ENCODE results near the gene DNAI2.

Gene DNAI2

DNA sequence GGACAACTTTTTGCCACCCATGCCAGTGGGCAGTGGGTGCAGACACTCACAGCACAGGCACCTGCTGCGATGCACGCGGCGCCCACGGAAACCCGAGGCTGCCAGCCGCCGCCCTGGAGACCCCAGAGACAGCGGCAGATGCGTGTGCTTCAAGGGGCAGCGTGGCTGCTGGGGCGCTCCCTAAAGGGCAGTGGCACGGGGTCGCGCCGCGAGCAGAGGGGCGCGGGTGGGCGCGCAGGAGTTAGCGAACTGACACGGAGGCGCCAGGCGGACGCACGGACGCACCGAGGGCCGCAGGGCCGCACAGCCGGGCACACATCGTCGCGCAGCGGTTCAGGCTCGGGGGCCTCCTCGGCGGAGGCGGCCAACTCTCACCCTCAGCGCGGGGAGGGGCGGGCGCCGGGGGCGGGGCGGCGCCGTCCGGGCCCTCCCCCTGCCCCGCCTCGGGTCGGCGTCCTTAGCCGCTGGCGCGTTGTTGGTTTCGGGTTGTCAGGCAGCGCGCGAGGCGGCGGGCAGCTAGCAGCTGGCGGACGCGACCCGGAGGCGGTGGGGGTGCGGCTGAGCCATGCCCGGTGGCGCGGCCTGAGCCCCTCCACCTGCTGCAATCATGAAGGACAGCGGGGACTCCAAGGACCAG is 51.8 kb downstream of the DNAI2 start, which contains the start of gene KIF19:
Gene KIF19 (plus strand): TSS at position 484 of the 637 bp plus-strand sequence. CDS start 124 bp downstream, at position 608.
- TF ChIP-seq, protein P1, sequence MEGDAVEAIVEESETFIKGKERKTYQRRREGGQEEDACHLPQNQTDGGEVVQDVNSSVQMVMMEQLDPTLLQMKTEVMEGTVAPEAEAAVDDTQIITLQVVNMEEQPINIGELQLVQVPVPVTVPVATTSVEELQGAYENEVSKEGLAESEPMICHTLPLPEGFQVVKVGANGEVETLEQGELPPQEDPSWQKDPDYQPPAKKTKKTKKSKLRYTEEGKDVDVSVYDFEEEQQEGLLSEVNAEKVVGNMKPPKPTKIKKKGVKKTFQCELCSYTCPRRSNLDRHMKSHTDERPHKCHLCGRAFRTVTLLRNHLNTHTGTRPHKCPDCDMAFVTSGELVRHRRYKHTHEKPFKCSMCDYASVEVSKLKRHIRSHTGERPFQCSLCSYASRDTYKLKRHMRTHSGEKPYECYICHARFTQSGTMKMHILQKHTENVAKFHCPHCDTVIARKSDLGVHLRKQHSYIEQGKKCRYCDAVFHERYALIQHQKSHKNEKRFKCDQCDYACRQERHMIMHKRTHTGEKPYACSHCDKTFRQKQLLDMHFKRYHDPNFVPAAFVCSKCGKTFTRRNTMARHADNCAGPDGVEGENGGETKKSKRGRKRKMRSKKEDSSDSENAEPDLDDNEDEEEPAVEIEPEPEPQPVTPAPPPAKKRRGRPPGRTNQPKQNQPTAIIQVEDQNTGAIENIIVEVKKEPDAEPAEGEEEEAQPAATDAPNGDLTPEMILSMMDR (IDR thresholded peaks at IDR 0.05; ENCODE audit: low read depth, low read length): no peak
- no peak within 1 kb of the TSS for H3K4me3 ChIP-seq (replicated peaks in 1 of 2; ENCODE audit: low read depth in 2 of 2, low read length in 2 of 2)
- DNase-seq (ENCODE audit: low read depth in 2 of 2): peak in 1 of 2 donors; percentile 5

DNA sequence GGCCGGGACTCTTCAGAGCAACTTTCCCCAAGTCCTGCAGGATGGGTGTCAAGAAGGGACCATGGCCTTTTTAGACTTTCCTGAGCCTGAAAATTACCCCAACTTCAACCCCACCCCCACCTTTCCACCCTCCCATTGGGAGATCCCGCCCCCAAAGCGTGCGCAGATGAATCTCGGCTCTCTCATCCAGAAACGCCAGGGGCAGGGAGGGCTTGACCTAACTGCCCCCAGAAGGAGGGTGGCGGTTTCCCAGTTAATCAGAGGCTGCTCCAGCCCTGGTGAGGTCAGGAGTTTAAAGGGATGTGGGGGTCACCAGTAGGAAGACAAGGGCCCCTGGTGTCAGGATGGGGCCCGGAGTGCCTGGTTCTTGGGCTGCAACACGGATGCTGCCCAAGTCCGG is 52.5 kb downstream of the DNAI2 start:
- TF ChIP-seq, protein P1 (IDR thresholded peaks at IDR 0.05; ENCODE audit: low read depth, low read length): no peak
- no peak for DNase-seq (ENCODE audit: low read depth in 2 of 2)
- H3K4me3 ChIP-seq (replicated peaks in 1 of 2; ENCODE audit: low read depth in 2 of 2, low read length in 2 of 2): no peak overlapping the region

DNA sequence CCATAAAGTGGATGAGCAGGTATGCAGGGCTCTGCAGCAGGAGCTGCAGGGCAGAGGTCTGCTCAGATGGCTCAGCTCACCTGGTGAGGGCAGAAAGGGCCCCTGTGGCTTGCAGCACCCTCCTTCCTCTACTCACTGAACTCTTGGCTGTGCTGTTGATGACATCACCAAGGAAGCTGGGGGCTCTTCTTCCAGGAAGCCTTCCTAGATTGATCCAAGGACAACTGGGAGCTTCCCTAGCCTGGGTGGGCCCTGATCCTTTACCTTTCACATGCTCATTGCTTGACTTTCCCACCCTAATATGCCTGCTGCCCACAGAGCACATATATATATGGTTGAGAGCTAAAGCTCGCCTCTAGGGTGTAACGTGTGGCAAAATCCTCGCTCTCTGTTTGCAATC is 54.5 kb downstream of the DNAI2 start:
- TF ChIP-seq, protein P1 (IDR thresholded peaks at IDR 0.05; ENCODE audit: low read depth, low read length): no peak
- DNase-seq (ENCODE audit: low read depth in 2 of 2): no peak
- no peak overlapping the region for H3K4me3 ChIP-seq (replicated peaks in 1 of 2; ENCODE audit: low read depth in 2 of 2, low read length in 2 of 2)

DNA sequence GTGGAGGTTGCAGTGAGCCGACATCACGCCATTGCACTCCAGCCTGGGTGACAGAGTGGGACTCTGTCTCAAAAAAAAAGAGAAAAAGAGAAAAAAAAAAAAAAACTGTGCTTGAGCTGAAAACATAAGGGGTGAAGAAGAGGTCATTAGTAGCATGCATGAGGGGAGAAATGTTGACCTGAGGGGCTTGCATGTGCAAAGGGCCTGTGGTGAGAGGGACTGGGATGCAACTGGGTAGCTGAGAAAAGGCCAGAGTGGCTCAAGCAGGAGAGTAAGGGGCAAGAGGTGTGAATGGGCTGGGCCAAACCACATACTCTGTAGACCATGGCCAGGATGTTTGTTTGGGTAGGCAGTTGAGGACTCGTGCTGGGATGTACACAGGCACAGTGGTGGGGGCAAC is 55.3 kb downstream of the DNAI2 start:
- TF ChIP-seq, protein P1 (IDR thresholded peaks at IDR 0.05; ENCODE audit: low read depth, low read length): no peak
- H3K4me3 ChIP-seq (replicated peaks in 1 of 2; ENCODE audit: low read depth in 2 of 2, low read length in 2 of 2): no peak overlapping the region

DNA sequence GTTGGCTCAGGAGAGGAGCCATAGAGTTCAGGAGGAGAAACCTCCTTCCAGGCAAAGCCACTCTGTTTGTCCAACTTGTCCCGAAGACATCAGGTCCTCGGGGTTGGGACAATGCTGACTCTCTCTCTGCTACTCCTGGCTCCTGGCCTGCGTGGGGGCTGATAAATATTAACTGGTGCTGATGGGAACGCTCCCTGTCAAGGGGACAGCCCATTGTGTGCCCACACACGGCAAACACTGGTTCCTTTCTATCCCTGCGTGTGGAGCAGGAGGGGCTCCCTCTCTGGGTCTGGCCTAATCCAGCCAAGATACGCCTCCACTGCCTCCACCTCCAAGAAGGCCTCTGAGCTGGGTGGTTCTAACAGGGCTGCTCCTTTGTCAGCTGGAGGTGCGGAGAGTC is 56.4 kb downstream of the DNAI2 start:
- TF ChIP-seq, protein P1 (IDR thresholded peaks at IDR 0.05; ENCODE audit: low read depth, low read length): no peak
- no peak for DNase-seq (ENCODE audit: low read depth in 2 of 2)
- no peak overlapping the region for H3K4me3 ChIP-seq (replicated peaks in 1 of 2; ENCODE audit: low read depth in 2 of 2, low read length in 2 of 2)

More for the DNA sequence above, 55.3 kb downstream of the DNAI2 start:
- DNase-seq (ENCODE audit: low read depth in 2 of 2): no peak

DNA sequence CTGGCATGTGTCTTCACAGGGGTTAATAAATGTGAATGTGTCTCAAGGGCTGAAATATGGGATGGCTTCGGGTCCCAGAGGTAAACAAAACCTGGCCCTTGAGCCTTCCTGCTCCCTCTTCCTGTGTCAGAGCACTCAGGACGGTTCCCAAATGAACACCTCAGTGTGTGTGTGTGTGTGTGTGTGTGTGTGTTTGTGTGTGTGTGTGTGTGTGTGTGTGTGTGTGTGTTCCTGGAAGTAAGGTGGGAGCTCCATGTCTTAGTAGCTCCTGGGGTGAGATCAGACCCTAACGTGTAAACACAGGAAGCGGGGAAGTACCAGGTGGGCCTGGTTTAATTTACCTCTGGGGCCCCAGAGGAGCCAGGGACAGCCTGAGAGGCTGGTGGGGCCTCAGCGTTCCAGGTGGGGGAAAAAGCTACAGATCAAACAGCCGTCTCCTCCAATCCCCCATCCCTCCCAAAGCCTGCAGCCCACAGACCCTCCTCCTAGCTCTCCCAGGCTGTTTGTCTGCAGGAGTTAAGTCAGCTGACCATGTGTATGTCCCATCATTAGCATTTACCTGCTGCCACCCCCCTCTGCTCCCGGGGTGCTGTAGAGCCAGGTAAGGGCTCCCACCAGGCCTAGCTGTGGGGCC is 58.1 kb downstream of the DNAI2 start:
- DNase-seq (ENCODE audit: low read depth in 2 of 2): no peak
- TF ChIP-seq, protein P1 (IDR thresholded peaks at IDR 0.05; ENCODE audit: low read depth, low read length): no peak
- H3K4me3 ChIP-seq (replicated peaks in 1 of 2; ENCODE audit: low read depth in 2 of 2, low read length in 2 of 2): no peak overlapping the region

All from cardiac fibroblast (primary cell).